Ovary (tissue), 3 donors: ENCODE measurements around the gene CELF2.

Experiments used
- EP300 ChIP-seq: sonication (generic); formaldehyde crosslinking; IDR thresholded peaks from one replicate; pipeline ENCODE4 v1.6.1; 2017; ENCODE audit warnings: antibody characterized with exemption
- POLR2A ChIP-seq: fragments of 450-650 bp; IDR thresholded peaks from one replicate; pipeline ENCODE4 v1.6.1; 2017; ENCODE audit warnings: antibody characterized with exemption, mild to moderate bottlenecking, moderate library complexity
- TF ChIP-seq, protein P1 (sequence below), 3 donors: fragments of 450-650 bp in 2 of 3; fragments of 200-600 bp in 1 of 3; IDR thresholded peaks; one replicate each; pipeline versions ENCODE4 v1.5.1 to v1.8.0; 2016 to 2022; ENCODE audit warnings: antibody characterized with exemption in 3 of 3, mild to moderate bottlenecking in 1 of 3
- donor health status: DM: no; HTN: no; CAD: no.

DNA sequence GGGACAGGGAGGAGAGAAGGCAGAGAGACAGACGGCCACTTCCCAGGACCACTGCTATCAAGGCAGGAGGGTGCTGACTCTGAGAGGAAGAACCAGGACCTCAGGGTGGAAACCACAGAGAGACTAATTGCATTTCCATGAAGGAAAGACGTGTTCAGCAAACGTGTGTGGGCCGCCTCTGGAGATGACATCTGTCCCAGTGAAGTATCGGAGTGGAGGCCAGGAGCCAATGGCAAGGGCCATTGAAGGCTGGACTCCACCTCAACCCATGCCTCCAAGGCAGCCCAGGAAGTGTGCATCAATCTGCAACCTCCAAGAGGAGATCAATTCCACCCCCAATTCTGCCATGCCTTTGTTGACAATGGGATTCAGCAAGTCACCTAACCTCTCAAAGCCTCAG lies 363.8 kb downstream of the CELF2 start:
- TF ChIP-seq, protein P1, sequence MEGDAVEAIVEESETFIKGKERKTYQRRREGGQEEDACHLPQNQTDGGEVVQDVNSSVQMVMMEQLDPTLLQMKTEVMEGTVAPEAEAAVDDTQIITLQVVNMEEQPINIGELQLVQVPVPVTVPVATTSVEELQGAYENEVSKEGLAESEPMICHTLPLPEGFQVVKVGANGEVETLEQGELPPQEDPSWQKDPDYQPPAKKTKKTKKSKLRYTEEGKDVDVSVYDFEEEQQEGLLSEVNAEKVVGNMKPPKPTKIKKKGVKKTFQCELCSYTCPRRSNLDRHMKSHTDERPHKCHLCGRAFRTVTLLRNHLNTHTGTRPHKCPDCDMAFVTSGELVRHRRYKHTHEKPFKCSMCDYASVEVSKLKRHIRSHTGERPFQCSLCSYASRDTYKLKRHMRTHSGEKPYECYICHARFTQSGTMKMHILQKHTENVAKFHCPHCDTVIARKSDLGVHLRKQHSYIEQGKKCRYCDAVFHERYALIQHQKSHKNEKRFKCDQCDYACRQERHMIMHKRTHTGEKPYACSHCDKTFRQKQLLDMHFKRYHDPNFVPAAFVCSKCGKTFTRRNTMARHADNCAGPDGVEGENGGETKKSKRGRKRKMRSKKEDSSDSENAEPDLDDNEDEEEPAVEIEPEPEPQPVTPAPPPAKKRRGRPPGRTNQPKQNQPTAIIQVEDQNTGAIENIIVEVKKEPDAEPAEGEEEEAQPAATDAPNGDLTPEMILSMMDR (IDR thresholded peaks at IDR 0.05): no peak
- TF ChIP-seq POLR2A (no peak), EP300 (no peak)
